ENCODE measurements around the gene SMURF1.

- TF ChIP-seq GATA2 (IDR thresholded peaks at IDR 0.05; ENCODE audit: low read depth, low read length) = no peak
- TF ChIP-seq GATA3 (IDR thresholded peaks at IDR 0.05; ENCODE audit: low read depth, low read length) = no peak
Measured at GRCh38 chr7:99170065-99170729, 26.3 kb upstream of the SMURF1 start.
